ENCODE results near the gene WDR64. TPM values are rescaled to one million over a fixed set of nuclear protein-coding genes. Genes with fewer than 3 reads are reported as not detected.

Gene WDR64
- total RNA-seq, 1 donor from 2014 or later, result 0.07 TPM

DNA sequence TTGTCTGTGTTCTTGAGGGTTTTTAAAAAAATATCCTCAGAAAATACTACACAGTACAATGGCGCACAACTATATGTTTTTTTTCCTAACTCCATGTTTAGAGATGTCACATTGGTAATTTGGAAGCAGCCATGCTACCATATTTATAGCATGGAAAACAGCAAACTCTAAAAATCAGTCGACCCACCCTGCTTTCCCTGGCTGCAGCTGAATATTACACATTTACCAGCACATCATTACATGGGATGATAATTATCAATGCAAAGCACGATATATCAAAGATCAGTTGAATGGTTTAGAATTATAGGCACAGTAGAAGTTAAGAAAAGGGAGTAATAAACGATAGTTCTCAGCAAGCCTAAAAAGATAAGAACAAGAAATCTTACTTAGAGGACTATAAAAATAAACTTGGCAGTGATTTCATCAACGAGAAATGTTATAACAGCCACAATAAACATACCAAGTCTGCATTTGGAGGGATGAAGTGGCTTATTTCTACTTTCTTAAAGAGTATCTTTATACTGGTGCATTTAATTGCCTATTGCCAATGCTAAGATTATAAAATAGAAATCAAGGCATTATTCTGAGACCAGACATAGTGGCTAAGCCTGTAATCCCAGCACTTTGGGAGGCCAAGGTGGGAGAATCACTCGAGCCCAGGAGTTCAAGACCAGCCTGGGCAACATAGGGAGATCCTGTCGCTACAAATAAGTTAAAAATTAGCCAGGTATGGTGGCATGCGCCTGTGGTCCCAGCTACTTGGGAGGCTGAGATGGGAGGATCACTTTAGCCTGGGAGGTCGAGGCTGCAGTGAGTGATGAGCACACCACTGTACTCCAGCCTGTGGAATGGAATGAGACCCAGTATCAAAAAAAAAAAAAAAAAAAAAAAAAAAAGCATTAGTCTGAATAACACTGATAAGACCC, 43.4 kb downstream of the WDR64 start:
- Mint-ChIP-seq H3K4me3 (ENCODE audit: low read depth) (no peak overlapping the region), H3K36me3 (ENCODE audit: insufficient read depth) (no peaks in the 10 kb centered on the region)
- TF ChIP-seq, protein P1, sequence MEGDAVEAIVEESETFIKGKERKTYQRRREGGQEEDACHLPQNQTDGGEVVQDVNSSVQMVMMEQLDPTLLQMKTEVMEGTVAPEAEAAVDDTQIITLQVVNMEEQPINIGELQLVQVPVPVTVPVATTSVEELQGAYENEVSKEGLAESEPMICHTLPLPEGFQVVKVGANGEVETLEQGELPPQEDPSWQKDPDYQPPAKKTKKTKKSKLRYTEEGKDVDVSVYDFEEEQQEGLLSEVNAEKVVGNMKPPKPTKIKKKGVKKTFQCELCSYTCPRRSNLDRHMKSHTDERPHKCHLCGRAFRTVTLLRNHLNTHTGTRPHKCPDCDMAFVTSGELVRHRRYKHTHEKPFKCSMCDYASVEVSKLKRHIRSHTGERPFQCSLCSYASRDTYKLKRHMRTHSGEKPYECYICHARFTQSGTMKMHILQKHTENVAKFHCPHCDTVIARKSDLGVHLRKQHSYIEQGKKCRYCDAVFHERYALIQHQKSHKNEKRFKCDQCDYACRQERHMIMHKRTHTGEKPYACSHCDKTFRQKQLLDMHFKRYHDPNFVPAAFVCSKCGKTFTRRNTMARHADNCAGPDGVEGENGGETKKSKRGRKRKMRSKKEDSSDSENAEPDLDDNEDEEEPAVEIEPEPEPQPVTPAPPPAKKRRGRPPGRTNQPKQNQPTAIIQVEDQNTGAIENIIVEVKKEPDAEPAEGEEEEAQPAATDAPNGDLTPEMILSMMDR (IDR thresholded peaks at IDR 0.05; ENCODE audit: unreplicated experiment), result no peak

DNA sequence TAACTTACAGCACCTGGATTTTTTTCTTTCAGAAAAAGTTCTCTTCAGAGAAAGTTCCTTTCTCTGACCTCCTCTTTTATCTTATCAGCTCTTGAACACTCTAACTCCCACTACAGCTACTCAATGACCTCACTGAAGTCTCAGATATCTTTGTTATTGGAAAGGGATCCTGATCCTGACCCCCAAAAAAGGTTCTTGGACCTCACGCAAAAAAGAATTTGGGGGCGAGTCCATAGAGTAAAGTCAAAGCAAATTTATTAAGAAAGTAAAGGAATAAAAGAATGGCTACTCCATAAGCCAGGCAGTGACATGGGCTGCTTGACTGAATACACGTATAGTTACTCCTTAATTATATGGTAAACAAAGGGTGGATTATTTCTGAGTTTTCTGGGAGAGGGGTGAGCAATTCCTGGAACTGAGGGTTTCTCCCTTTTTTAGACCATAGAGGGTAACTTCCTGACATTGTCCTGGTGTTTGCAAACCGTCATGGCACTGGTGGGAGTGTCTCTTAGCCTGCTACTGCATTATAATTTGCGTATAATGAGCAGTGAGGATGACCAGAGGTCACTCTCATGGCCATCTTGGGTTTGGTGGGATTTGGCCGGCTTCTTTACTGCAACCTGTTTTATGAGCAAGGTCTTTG, 44.2 kb downstream of the WDR64 start:
- Mint-ChIP-seq H3K4me1 (ENCODE audit: low read depth) (no peaks in the 10 kb centered on the region), H3K27me3 (peaks cover 19% of the 10 kb centered on the region), H3K4me3 (ENCODE audit: low read depth) (no peak overlapping the region), H3K27ac (no peak overlapping the region), H3K9me3 (ENCODE audit: low read depth) (no peaks in the 10 kb centered on the region), H3K36me3 (ENCODE audit: insufficient read depth) (no peaks in the 10 kb centered on the region)
- TF ChIP-seq, protein P1 (IDR thresholded peaks at IDR 0.05; ENCODE audit: unreplicated experiment), result no peak
- no peak for DNase-seq (ENCODE audit: low spot score, unreplicated experiment)

More for the DNA sequence above, 43.4 kb downstream of the WDR64 start:
- H3K27ac Mint-ChIP-seq, result no peak overlapping the region
- no peaks in the 10 kb centered on the region for H3K9me3 Mint-ChIP-seq (ENCODE audit: low read depth)
- DNase-seq (ENCODE audit: low spot score, unreplicated experiment), result no peak
- H3K4me1 Mint-ChIP-seq (ENCODE audit: low read depth), result no peaks in the 10 kb centered on the region
- H3K27me3 Mint-ChIP-seq, result peaks cover 16% of the 10 kb centered on the region

DNA sequence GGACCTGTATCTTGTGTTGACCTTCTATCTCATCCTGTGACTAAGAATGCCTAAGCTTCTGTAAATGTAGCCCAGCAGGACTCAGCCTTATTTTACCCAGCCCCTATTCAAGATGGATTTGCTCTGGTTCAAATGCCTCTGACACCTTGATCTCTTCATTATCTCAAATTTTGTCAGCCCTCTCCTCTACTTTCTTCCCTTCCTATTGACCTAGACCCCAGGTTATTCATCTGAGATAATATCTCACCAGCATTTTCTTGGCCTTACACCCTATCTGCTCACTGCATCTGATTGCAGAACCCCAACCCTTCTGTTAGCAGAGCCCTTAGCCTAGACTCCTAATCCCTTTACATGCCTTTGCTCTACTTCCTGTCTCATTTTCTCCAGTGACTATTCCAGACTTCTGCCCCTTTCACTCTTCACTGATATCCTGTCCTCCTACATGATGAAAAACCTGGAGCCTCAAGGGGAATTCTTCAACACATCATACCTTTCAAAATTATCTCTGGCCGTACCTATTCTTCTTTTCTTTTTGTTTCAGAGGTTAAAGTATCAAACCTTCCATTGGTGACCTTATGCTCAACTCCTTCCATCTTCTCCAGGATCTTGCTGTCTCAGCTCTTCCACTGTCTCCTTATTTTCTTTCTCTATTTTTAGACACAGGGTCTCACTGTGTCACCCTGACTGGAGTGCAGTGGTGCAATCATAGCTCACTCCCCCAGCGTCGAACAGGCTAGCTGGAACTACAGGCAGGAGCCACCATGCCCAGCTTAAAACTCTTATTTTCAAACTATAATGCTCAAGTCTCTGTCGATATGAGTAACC, 44.9 kb downstream of the WDR64 start:
- H3K9me3 Mint-ChIP-seq (ENCODE audit: low read depth), result no peaks in the 10 kb centered on the region
- peaks cover 20% of the 10 kb centered on the region for H3K27me3 Mint-ChIP-seq
- no peak overlapping the region for H3K4me3 Mint-ChIP-seq (ENCODE audit: low read depth)
- DNase-seq (ENCODE audit: low spot score, unreplicated experiment), result no peak
- no peaks in the 10 kb centered on the region for H3K4me1 Mint-ChIP-seq (ENCODE audit: low read depth)
- H3K27ac Mint-ChIP-seq, result no peak overlapping the region
- TF ChIP-seq, protein P1 (IDR thresholded peaks at IDR 0.05; ENCODE audit: unreplicated experiment), result no peak
- H3K36me3 Mint-ChIP-seq (ENCODE audit: insufficient read depth), result no peaks in the 10 kb centered on the region

DNA sequence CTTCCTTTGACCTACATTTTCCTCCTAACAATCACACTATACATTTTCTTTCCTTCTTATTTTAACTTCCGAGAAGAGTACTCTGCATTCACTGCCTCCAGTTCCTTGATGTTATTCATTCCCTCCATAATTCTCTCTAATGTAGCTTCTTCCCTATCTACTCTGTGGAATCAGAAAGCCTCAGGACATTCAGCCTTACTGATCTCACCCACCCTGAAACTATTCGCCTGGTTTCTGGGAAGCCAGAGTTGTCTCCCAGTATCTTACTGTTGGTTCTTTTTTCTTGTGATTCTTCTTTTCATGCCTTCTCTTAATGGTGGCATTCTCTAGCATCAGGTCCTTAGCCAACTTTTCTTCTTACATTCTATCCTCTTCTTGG, 45.5 kb downstream of the WDR64 start:
- H3K9me3 Mint-ChIP-seq (ENCODE audit: low read depth), result no peaks in the 10 kb centered on the region
- no peak overlapping the region for H3K27ac Mint-ChIP-seq
- no peaks in the 10 kb centered on the region for H3K36me3 Mint-ChIP-seq (ENCODE audit: insufficient read depth)
- H3K4me3 Mint-ChIP-seq (ENCODE audit: low read depth), result no peak overlapping the region
- H3K4me1 Mint-ChIP-seq (ENCODE audit: low read depth), result no peaks in the 10 kb centered on the region
- TF ChIP-seq, protein P1 (IDR thresholded peaks at IDR 0.05; ENCODE audit: unreplicated experiment), result no peak
- no peak for DNase-seq (ENCODE audit: low spot score, unreplicated experiment)
- peaks cover 15% of the 10 kb centered on the region for H3K27me3 Mint-ChIP-seq

DNA sequence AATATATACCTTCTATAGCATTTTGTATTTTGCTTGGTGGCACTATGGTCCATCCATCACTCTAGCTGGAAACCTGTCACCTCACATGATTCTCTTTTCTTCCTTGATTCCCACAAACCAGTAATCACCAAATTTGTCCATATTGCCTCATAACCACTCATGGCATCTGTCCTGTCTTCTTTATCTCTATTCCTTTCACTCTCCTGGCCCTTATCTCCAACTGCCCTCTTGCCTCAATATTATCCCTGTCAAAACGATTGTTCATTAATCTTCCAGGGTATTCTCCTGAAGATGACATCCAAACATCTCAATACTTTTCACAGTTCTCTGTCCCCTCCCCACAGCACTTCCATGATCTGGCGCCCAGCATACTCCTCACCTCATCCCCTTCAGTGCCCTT, 46.1 kb downstream of the WDR64 start:
- TF ChIP-seq, protein P1 (IDR thresholded peaks at IDR 0.05; ENCODE audit: unreplicated experiment), result no peak
- Mint-ChIP-seq H3K27me3 (peaks cover 14% of the 10 kb centered on the region), H3K4me3 (ENCODE audit: low read depth) (no peak overlapping the region), H3K27ac (no peak overlapping the region), H3K4me1 (ENCODE audit: low read depth) (no peaks in the 10 kb centered on the region), H3K36me3 (ENCODE audit: insufficient read depth) (no peaks in the 10 kb centered on the region), H3K9me3 (ENCODE audit: low read depth) (no peaks in the 10 kb centered on the region)
- no peak for DNase-seq (ENCODE audit: low spot score, unreplicated experiment)

Measured in progenitor cell of endocrine pancreas (in vitro differentiated cells).